ENCODE results near the gene FOXJ1. TPM values are rescaled to one million over a fixed set of nuclear protein-coding genes. Genes with fewer than 3 reads are reported as not detected.
"Not testable (repeated sequence)": the region's sequence is repeated elsewhere in the genome, so short reads cannot be mapped to it uniquely, and the experiment has no call there.

Gene FOXJ1
- total RNA-seq (10 to 100 TPM; 22.9 to 29.4 TPM), polyA plus RNA-seq (ENCODE audit: insufficient read depth, low read depth, low replicate concordance) (30.5 TPM)
- long read RNA-seq, donor 1, partial matches to known transcripts = 0 of 2 reads
- long read RNA-seq, donor 1, other reads (novel, unspliced or antisense) = 0 of 2 reads
- long read RNA-seq, donor 2 = 0 reads

GRCh38 chr17:76141212-76142038, at the start of gene FOXJ1:
FOXJ1 (minus strand) TSS chr17:76141245; CDS start chr17:76140395, 850 bp downstream.
- Histone ChIP-seq H3K36me3 (ENCODE audit: low read depth, missing control alignments) (no peaks in the 10 kb centered on the region), H3K4me3 (peak within 1 kb of the TSS; percentile 50 to 71), H3K4me1 (peaks cover 16% of the 10 kb centered on the region), H3K27me3 (no peaks in the 10 kb centered on the region), H3K9me3 (no peaks in the 10 kb centered on the region), H3K27ac (peak within 1 kb of the TSS in 1 of 2 donors; percentile 44)
- no peak for TF ChIP-seq CTCF (IDR thresholded peaks at IDR 0.05)
- TF ChIP-seq POLR2A (IDR thresholded peaks at IDR 0.05) = no peak
- intact Hi-C loops (cut with DNase I; ENCODE audit: low total_unique reads) = no loop called here
- 4 to 8% methylated on average over 15 to 57 of the region's 59 CpGs for WGBS, 2 donors
- DNase-seq = peak; percentile 94

- intact Hi-C loops (cut with DNase I; ENCODE audit: low total_unique reads) = no loop called here
Observed at GRCh38 chr17:76189741-76190140, 48.7 kb upstream of the FOXJ1 start.

GRCh38 chr17:76189247-76189646, 48.2 kb upstream of the FOXJ1 start:
- H3K36me3 ChIP-seq (ENCODE audit: low read depth, missing control alignments) = no peaks in the 10 kb centered on the region
- H3K4me3 ChIP-seq = no peak overlapping the region
- no peaks in the 10 kb centered on the region for H3K9me3 ChIP-seq
- H3K4me1 ChIP-seq = peaks cover 8% of the 10 kb centered on the region
- intact Hi-C loops (cut with DNase I; ENCODE audit: low total_unique reads) = no loop called here
- H3K27ac ChIP-seq = peak overlapping the region in 1 of 2 donors; percentile 85
- WGBS, 2 donors = 57 to 63% methylated on average over 4 of the region's 4 CpGs
- no peaks in the 10 kb centered on the region for H3K27me3 ChIP-seq
- no peak for DNase-seq
- TF ChIP-seq CTCF (IDR thresholded peaks at IDR 0.05) (no peak), POLR2A (IDR thresholded peaks at IDR 0.05) (no peak)

More at GRCh38 chr17:76189741-76190140, 48.7 kb upstream of the FOXJ1 start:
- no peak overlapping the region for H3K4me3 ChIP-seq
- peaks cover 8% of the 10 kb centered on the region for H3K4me1 ChIP-seq
- H3K36me3 ChIP-seq (ENCODE audit: low read depth, missing control alignments) = no peaks in the 10 kb centered on the region
- TF ChIP-seq POLR2A (IDR thresholded peaks at IDR 0.05) (no peak), CTCF (IDR thresholded peaks at IDR 0.05) (no peak)
- H3K9me3 ChIP-seq = no peaks in the 10 kb centered on the region
- H3K27ac ChIP-seq = peak overlapping the region in 1 of 2 donors; percentile 85
- no peaks in the 10 kb centered on the region for H3K27me3 ChIP-seq
- DNase-seq = no peak
- 79 to 81% methylated on average over 4 of the region's 4 CpGs for WGBS, 2 donors

GRCh38 chr17:76188213-76189016, 47.4 kb upstream of the FOXJ1 start:
- WGBS, 2 donors = 57 to 66% methylated on average over 4 of the region's 4 CpGs
- Histone ChIP-seq H3K36me3 (ENCODE audit: low read depth, missing control alignments) (no peaks in the 10 kb centered on the region), H3K27ac (peak overlapping the region in 1 of 2 donors; percentile 85), H3K27me3 (no peaks in the 10 kb centered on the region), H3K4me1 (peaks cover 8% of the 10 kb centered on the region), H3K4me3 (no peak overlapping the region), H3K9me3 (no peaks in the 10 kb centered on the region)
- no peak for DNase-seq
- no peak for TF ChIP-seq CTCF (IDR thresholded peaks at IDR 0.05)
- no peak for TF ChIP-seq POLR2A (IDR thresholded peaks at IDR 0.05)
- intact Hi-C loops (cut with DNase I; ENCODE audit: low total_unique reads) = no loop called here

- H3K27ac ChIP-seq; H3K4me3 ChIP-seq; DNase-seq; H3K36me3 ChIP-seq (ENCODE audit: low read depth, missing control alignments); H3K9me3 ChIP-seq; H3K27me3 ChIP-seq; H3K4me1 ChIP-seq; intact Hi-C loops (cut with DNase I; ENCODE audit: low total_unique reads): not testable (repeated sequence)
- 95 to 97% methylated on average over 2 of the region's 2 CpGs for WGBS, 2 donors
Observed at GRCh38 chr17:76186774-76187173, 45.7 kb upstream of the FOXJ1 start.

Measured in testis (tissue), 5 donors.